ENCODE data around the gene TLE4.

The TLE4 gene

GRCh38 chr9:79706512-79706911 is 134.7 kb downstream of the TLE4 start:
- H3K4me2 ChIP-seq (ENCODE audit: low read depth, low read length): no peak overlapping the region
- no peaks in the 10 kb centered on the region for H3K79me2 ChIP-seq (ENCODE audit: low read length)
- H3K36me3 ChIP-seq (replicated peaks; ENCODE audit: insufficient read depth, low read length): no peaks in the 10 kb centered on the region
- H3K4me1 ChIP-seq (ENCODE audit: low read length): no peaks in the 10 kb centered on the region
- H3K9me2 ChIP-seq (replicated peaks; ENCODE audit: insufficient read depth, low read length): no peaks in the 10 kb centered on the region
- H2AFZ ChIP-seq (ENCODE audit: low read length): no peak overlapping the region
- H3F3A ChIP-seq (ENCODE audit: insufficient read depth, low read length): no peaks in the 10 kb centered on the region
- no peak for TF ChIP-seq EZH2 (optimal IDR thresholded peaks at IDR 0.05; ENCODE audit: low read depth, low read length)
- TF ChIP-seq CTCF (IDR thresholded peaks at IDR 0.05; ENCODE audit: low read length): no peak
- no peak for TF ChIP-seq EZH2phosphoT487 (IDR thresholded peaks at IDR 0.05; ENCODE audit: low read length)
- H3K9me3 ChIP-seq (replicated peaks; ENCODE audit: insufficient read depth, low read length): no peaks in the 10 kb centered on the region
- no peak overlapping the region for H3K27ac ChIP-seq (ENCODE audit: low read length)
- no peak overlapping the region for H3K4me3 ChIP-seq (ENCODE audit: low read length)
- no peak overlapping the region for H3K9ac ChIP-seq (ENCODE audit: low read length)
- DNase-seq: no peak
- no peaks in the 10 kb centered on the region for H4K20me1 ChIP-seq (ENCODE audit: insufficient read depth, low read length)
- H3K27me3 ChIP-seq (replicated peaks; ENCODE audit: insufficient read depth, low read length): no peaks in the 10 kb centered on the region

- Histone ChIP-seq H3K4me2 (ENCODE audit: low read depth, low read length) (no peak overlapping the region), H3K4me3 (ENCODE audit: low read length) (no peak overlapping the region), H3K36me3 (replicated peaks; ENCODE audit: insufficient read depth, low read length) (no peaks in the 10 kb centered on the region), H3K9ac (ENCODE audit: low read length) (no peak overlapping the region), H3K27me3 (replicated peaks; ENCODE audit: insufficient read depth, low read length) (no peaks in the 10 kb centered on the region), H2AFZ (ENCODE audit: low read length) (no peak overlapping the region), H3K27ac (ENCODE audit: low read length) (no peak overlapping the region), H3K79me2 (ENCODE audit: low read length) (no peaks in the 10 kb centered on the region), H3F3A (ENCODE audit: insufficient read depth, low read length) (no peaks in the 10 kb centered on the region), H4K20me1 (ENCODE audit: insufficient read depth, low read length) (no peaks in the 10 kb centered on the region), H3K9me2 (replicated peaks; ENCODE audit: insufficient read depth, low read length) (no peaks in the 10 kb centered on the region), H3K4me1 (ENCODE audit: low read length) (no peaks in the 10 kb centered on the region), H3K9me3 (replicated peaks; ENCODE audit: insufficient read depth, low read length) (no peaks in the 10 kb centered on the region)
- no peak for DNase-seq
- TF ChIP-seq EZH2 (optimal IDR thresholded peaks at IDR 0.05; ENCODE audit: low read depth, low read length) (no peak), EZH2phosphoT487 (IDR thresholded peaks at IDR 0.05; ENCODE audit: low read length) (no peak), CTCF (IDR thresholded peaks at IDR 0.05; ENCODE audit: low read length) (no peak)
These were observed 135.8 kb downstream of the TLE4 start for GRCh38 chr9:79707589-79707988.

- Histone ChIP-seq H3K4me1 (ENCODE audit: low read length) (no peaks in the 10 kb centered on the region), H3K36me3 (replicated peaks; ENCODE audit: insufficient read depth, low read length) (no peaks in the 10 kb centered on the region), H2AFZ (ENCODE audit: low read length) (no peak overlapping the region), H3F3A (ENCODE audit: insufficient read depth, low read length) (no peaks in the 10 kb centered on the region), H3K4me3 (ENCODE audit: low read length) (no peak overlapping the region), H3K9ac (ENCODE audit: low read length) (no peak overlapping the region), H3K9me3 (replicated peaks; ENCODE audit: insufficient read depth, low read length) (no peaks in the 10 kb centered on the region), H3K4me2 (ENCODE audit: low read depth, low read length) (no peak overlapping the region), H3K9me2 (replicated peaks; ENCODE audit: insufficient read depth, low read length) (no peaks in the 10 kb centered on the region), H3K27me3 (replicated peaks; ENCODE audit: insufficient read depth, low read length) (no peaks in the 10 kb centered on the region), H4K20me1 (ENCODE audit: insufficient read depth, low read length) (no peaks in the 10 kb centered on the region), H3K27ac (ENCODE audit: low read length) (no peak overlapping the region), H3K79me2 (ENCODE audit: low read length) (no peaks in the 10 kb centered on the region)
- no peak for DNase-seq
- TF ChIP-seq EZH2phosphoT487 (IDR thresholded peaks at IDR 0.05; ENCODE audit: low read length) (no peak), CTCF (IDR thresholded peaks at IDR 0.05; ENCODE audit: low read length) (no peak), EZH2 (optimal IDR thresholded peaks at IDR 0.05; ENCODE audit: low read depth, low read length) (no peak)
These were observed 136.8 kb downstream of the TLE4 start for GRCh38 chr9:79708541-79708940.
